GM12864 (cell line): ENCODE results near the gene ARL4C.

Experiments
- DNase-seq: peaks from one replicate; pipeline ENCODE4 v3.0.0-alpha.2; 2011; ENCODE audit warnings: low read depth
- H3K4me3 ChIP-seq: 2 replicates; pipeline ENCODE4 v1.5.1; 2011; ENCODE audit warnings: mild to moderate bottlenecking, low read depth, low read length, control low read depth
- TF ChIP-seq, protein P1 (sequence below): IDR thresholded peaks from 2 replicates; pipeline ENCODE4 v1.5.1; 2011; ENCODE audit warnings: low read depth, mild to moderate bottlenecking, moderate library complexity, low read length, control low read depth, inconsistent platforms; ENCODE audit errors: missing control alignments

ARL4C gene

DNA sequence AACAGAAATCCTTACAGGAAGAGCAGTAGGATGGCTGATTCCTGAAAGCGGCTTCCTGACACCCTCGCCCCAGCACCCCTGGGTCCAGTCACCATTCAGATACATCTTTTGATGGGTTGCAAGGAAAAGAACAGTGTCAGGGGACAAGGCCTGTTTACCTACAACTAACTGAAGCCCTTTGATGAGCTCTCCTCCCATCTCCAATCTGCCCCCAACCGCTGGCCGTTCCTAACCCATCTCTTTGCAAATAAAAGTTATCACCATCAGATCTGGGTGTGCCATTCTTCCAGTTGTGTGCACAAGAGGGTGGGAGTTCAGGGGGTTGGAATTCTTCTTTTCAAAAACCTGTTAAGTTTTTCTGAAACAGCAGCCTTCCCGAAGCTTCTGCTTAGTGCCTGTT lies 48.9 kb downstream of the ARL4C start:
- no peak for DNase-seq
- TF ChIP-seq, protein P1, sequence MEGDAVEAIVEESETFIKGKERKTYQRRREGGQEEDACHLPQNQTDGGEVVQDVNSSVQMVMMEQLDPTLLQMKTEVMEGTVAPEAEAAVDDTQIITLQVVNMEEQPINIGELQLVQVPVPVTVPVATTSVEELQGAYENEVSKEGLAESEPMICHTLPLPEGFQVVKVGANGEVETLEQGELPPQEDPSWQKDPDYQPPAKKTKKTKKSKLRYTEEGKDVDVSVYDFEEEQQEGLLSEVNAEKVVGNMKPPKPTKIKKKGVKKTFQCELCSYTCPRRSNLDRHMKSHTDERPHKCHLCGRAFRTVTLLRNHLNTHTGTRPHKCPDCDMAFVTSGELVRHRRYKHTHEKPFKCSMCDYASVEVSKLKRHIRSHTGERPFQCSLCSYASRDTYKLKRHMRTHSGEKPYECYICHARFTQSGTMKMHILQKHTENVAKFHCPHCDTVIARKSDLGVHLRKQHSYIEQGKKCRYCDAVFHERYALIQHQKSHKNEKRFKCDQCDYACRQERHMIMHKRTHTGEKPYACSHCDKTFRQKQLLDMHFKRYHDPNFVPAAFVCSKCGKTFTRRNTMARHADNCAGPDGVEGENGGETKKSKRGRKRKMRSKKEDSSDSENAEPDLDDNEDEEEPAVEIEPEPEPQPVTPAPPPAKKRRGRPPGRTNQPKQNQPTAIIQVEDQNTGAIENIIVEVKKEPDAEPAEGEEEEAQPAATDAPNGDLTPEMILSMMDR: no peak
- H3K4me3 ChIP-seq: no peak overlapping the region

DNA sequence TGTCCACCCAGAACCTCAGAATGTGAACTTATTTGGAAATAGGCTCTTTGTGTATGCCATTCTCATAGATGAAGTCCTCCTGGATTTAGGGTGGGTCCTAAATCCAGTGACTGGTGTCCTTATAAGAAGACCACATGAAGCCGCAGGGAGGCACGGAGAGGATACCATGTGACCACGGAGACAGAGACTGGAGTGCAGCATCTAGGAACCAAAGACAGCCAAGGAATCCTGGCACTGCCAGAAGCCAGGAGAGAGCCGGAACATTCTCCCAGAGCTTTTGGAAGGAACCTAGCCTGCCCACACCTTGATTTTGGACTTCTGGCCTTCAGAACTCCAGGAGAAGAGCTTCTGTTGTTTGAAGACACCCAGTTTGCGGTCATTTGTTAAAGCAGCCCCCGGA lies 49.7 kb downstream of the ARL4C start:
- no peak overlapping the region for H3K4me3 ChIP-seq
- DNase-seq: no peak
- TF ChIP-seq, protein P1: no peak

DNA sequence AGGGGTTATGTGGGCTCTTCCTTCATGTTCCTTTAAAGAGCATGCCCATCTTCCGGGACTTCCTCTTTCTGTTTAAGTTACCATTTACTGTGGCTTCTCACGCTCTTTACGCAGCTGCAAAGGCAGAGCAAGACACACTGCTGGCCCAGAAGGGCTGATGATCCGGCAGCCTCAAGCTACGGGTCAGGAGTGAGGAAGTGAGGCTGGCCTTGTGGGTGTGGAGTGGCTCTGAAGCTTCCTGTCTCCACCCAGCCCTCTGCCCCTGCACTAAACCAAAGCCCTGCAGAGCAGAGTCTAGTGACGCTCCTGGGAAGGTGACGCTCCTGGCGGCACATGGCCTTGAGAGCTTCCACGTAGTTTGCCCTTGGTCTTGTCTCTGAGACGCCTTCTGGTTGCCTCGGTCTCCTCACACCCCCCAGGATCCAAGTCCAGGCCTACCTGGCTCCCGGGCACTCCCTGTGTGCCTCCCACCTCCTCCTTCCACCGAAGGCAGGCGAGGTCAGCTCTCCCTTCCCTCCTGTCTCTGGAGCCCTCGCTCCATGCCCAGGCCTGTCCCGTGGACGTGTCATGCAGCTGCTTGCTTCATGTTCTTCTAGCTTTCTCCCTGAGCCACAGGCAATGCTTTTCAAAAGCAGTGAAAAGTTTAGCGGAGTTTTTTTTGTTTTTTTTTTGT lies 50.3 kb downstream of the ARL4C start:
- DNase-seq: peak; percentile 95
- H3K4me3 ChIP-seq: no peak overlapping the region
- TF ChIP-seq, protein P1: no peak

DNA sequence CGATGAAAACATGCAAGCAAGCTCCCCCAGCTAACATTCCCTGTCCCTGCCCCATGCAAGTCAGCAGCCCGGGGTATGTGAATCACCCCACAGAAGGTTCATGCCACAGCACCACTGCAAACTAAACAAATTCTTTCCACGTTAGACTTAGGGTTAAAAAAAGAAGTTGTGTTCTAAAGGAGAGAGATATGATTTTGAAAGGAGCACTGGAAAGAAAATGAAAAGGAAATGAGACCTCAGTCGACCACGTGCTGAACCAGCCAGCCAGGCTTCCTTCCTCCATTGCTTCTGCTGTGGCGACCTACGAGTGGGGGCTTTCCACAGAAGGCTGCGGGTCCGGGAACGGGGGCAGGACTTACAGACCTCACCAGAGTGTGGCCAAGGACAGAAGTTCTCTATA lies 52.0 kb downstream of the ARL4C start:
- DNase-seq: no peak
- TF ChIP-seq, protein P1: no peak
- H3K4me3 ChIP-seq: no peak overlapping the region

DNA sequence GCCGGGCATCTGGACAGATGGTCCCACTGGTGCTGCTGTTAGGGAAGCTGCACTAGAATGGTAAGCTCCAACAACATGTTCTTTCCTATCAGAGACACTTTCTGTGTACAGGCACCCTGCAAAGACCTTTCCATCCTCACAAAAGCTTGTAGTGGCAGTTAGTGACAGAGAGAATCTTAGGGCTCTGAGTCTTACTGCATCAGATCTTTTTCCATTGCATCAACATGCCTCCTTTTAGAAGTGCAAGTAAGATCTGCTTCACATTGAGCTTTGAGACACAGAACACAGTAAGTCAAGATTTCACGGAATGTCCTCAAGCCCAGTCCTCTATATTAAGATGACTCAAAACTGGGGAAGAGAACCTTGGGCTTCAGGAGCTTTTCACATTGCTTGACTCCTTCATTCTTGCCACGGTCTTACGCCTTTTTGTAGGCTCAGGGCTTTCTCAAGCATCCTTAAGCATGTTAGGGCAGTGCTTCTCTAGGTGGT lies 52.6 kb downstream of the ARL4C start:
- TF ChIP-seq, protein P1: no peak
- no peak overlapping the region for H3K4me3 ChIP-seq
- DNase-seq: no peak
